Skeletal muscle tissue (tissue), 4 donors: ENCODE measurements around the gene CDC5L. TPM values are rescaled to one million over a fixed set of nuclear protein-coding genes. Genes with fewer than 3 reads are reported as not detected.
A peak's percentile ranks its signal among the peaks of the same experiment; 100 is the strongest.

Experiments used
- H3K27ac ChIP-seq: one replicate; pipeline ENCODE4 v1.7.0; 2013; ENCODE audit warnings: mild to moderate bottlenecking, low read depth, low read length, inconsistent platforms
- H3K27me3 ChIP-seq, 3 donors: one replicate each; pipeline ENCODE4 v1.7.0; 2013; ENCODE audit warnings: low read length in 3 of 3; ENCODE audit not compliant: control insufficient read depth in 3 of 3, insufficient read depth in 3 of 3
- H3K36me3 ChIP-seq, 3 donors: one replicate each; pipeline ENCODE4 v1.7.0; 2013; ENCODE audit warnings: low read length in 3 of 3; ENCODE audit not compliant: control insufficient read depth in 3 of 3, insufficient read depth in 3 of 3
- H3K4me1 ChIP-seq, 3 donors: one replicate each; pipeline ENCODE4 v1.7.0; 2013; ENCODE audit warnings: low read length in 3 of 3, mild to moderate bottlenecking in 3 of 3; ENCODE audit not compliant: control insufficient read depth in 3 of 3, insufficient read depth in 3 of 3
- H3K4me3 ChIP-seq, 3 donors: one replicate each; pipeline ENCODE4 v1.7.0; 2013; ENCODE audit warnings: low read length in 3 of 3
- H3K9ac ChIP-seq, 3 donors: one replicate each; pipeline ENCODE4 v1.7.0; 2013; ENCODE audit warnings: low read length in 3 of 3, mild to moderate bottlenecking in 3 of 3, moderate library complexity in 2 of 3, low read depth in 1 of 3
- H3K9me3 ChIP-seq, 3 donors: one replicate each; pipeline ENCODE4 v1.7.0; 2013; ENCODE audit warnings: low read length in 3 of 3; ENCODE audit not compliant: control insufficient read depth in 3 of 3
- total RNA-seq: library from RNA; depleted of rRNA; stranded (reverse); fragments of >200 nt; gene quantifications from one replicate; pipeline ENCODE4 v1.2.3, GENCODE V29; 2014
- donor health status: Osteomylitis.

The CDC5L gene
- total RNA-seq, 1 donor from 2014 or later: 19.3 TPM

- no peaks in the 10 kb centered on the region for H3K27me3 ChIP-seq
- peak overlapping the region; percentile 28 to 94 (median 73) for H3K4me3 ChIP-seq
- H3K9ac ChIP-seq: peak overlapping the region in 1 of 3 donors; percentile 95
- H3K27ac ChIP-seq: no peak overlapping the region
- H3K4me1 ChIP-seq: peaks cover 21 to 35% (median 25%) of the 10 kb centered on the region in 3 donors
- no peaks in the 10 kb centered on the region for H3K9me3 ChIP-seq
- peaks cover 18 to 27% (median 23%) of the 10 kb centered on the region in 3 donors for H3K36me3 ChIP-seq
Measured at GRCh38 chr6:44388887-44389286, 1.4 kb downstream of the CDC5L start.

DNA sequence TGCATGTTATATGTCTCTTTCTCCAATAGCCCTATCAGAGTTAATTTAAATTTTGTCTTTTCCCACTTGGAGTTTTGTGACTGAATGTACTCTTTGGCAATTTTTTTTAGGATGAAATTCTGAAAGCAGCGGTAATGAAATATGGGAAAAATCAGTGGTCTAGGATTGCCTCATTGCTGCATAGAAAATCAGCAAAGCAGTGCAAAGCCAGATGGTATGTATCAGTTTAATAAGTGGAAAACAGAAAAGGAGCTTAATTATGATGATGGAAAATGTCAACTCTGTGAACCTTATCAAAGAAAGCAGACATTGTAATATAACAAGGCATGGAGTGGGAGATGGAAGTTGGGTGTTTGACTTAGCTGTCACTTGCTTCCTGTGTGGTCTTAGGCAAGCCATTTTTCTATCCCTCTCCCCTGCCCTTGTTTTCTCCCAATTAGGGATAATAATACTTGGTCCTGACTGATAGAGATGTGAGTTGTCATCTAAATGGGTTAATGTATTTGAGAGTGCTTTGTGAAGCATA lies 2.7 kb downstream of the CDC5L start:
- H3K27me3 ChIP-seq: no peaks in the 10 kb centered on the region
- no peaks in the 10 kb centered on the region for H3K9me3 ChIP-seq
- H3K36me3 ChIP-seq: peaks cover 27 to 37% (median 34%) of the 10 kb centered on the region in 3 donors
- H3K4me3 ChIP-seq: no peak overlapping the region
- H3K27ac ChIP-seq: no peak overlapping the region
- H3K9ac ChIP-seq: peak overlapping the region in 1 of 3 donors; percentile 7
- H3K4me1 ChIP-seq: peaks cover 21 to 35% (median 26%) of the 10 kb centered on the region in 3 donors

GRCh38 chr6:44395501-44395900 lies 8.0 kb downstream of the CDC5L start:
- no peak overlapping the region for H3K27ac ChIP-seq
- no peak overlapping the region for H3K4me3 ChIP-seq
- peaks cover 17 to 24% (median 17%) of the 10 kb centered on the region in 3 donors for H3K4me1 ChIP-seq
- H3K9me3 ChIP-seq: no peaks in the 10 kb centered on the region
- no peaks in the 10 kb centered on the region for H3K27me3 ChIP-seq
- peak overlapping the region in 1 of 3 donors; percentile 28 for H3K9ac ChIP-seq
- H3K36me3 ChIP-seq: peaks cover 45 to 64% (median 54%) of the 10 kb centered on the region in 3 donors

- no peak overlapping the region for H3K27ac ChIP-seq
- H3K9ac ChIP-seq: no peak overlapping the region
- peaks cover 41 to 58% (median 54%) of the 10 kb centered on the region in 3 donors for H3K36me3 ChIP-seq
Measured at GRCh38 chr6:44396968-44397367, 9.5 kb downstream of the CDC5L start.

DNA sequence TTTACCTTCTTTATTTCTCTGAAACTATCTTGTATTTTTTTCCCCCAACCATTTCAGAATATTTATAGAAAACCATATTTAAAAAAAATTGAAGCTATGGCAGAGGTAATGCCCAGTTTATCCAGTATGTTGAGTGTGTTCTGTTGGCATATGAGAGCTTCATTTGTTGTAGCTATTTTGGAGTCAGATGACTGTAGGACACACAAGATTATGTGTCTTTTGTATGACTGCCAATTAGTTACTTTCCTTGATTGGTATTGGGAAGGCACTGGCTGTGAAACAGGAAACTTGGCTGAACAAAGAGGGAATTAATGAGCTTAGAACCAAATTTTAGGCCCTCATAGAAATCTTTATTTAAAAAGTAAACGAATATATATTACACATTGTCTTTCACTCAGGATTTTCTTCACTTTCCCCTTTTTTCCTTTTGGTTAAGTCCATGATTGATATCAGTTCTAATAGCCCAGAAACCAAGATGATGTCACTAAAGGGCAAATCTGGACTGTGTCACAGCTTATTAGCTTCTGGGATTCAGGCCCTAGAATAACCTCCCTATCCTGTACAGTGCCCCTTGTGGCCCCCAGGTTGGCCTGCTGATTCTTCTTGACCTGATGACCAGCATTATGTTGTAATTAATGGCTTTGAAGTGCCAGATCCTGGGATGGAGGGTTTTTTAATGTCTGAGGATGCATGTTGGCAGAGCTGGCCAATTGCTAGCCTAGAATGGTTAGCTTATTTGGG lies 10.1 kb downstream of the CDC5L start:
- Histone ChIP-seq H3K4me1 (peaks cover 20 to 33% (median 26%) of the 10 kb centered on the region in 3 donors), H3K9ac (no peak overlapping the region), H3K27ac (no peak overlapping the region), H3K4me3 (no peak overlapping the region), H3K27me3 (no peaks in the 10 kb centered on the region), H3K9me3 (no peaks in the 10 kb centered on the region), H3K36me3 (peaks cover 38 to 52% (median 48%) of the 10 kb centered on the region in 3 donors)

More at GRCh38 chr6:44396968-44397367, 9.5 kb downstream of the CDC5L start:
- Histone ChIP-seq H3K4me1 (peaks cover 20 to 33% (median 26%) of the 10 kb centered on the region in 3 donors), H3K9me3 (no peaks in the 10 kb centered on the region), H3K4me3 (no peak overlapping the region), H3K27me3 (no peaks in the 10 kb centered on the region)

DNA sequence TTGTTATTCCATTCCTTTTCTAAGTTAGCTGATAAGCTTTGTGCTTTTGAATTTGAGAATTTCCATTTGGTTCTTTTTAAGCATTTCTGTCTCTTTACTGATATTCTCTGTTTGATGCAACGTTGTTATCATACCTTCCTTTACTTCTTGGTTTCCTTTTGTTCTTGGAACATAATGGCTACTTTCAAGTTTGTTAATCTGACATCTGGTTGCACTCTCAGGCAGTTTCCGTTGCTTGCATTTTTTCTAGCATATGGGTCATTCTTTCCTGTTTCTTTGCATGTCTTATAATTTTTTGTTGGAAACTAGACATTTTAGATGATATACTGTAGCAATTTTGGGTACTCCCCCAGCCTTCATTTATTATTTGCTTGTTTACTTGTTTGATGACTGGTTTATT lies 12.5 kb downstream of the CDC5L start:
- H3K36me3 ChIP-seq: peaks cover 27 to 43% (median 40%) of the 10 kb centered on the region in 3 donors
- H3K27ac ChIP-seq: no peak overlapping the region
- no peaks in the 10 kb centered on the region for H3K27me3 ChIP-seq
- peaks cover 20 to 33% (median 26%) of the 10 kb centered on the region in 3 donors for H3K4me1 ChIP-seq
- H3K9ac ChIP-seq: no peak overlapping the region
- H3K9me3 ChIP-seq: no peaks in the 10 kb centered on the region
- H3K4me3 ChIP-seq: no peak overlapping the region

DNA sequence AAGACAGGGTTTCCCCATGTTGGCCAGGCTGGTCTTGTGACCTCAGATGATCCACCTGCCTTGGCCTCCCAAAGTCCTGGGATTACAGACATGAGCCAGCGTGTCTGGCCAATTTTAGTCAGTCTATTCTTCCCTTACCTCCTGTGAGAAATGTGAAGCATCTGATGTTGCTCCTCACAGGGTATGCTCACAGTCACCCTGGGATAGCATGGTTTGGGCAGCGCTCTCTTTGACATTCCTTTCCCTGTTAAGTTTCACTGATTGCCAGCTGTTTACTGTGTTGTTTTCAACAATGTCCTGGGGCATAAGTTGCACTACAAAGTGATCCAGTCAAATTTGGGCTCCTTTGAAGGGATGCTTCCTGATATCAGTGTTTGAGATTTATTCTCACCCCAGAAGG lies 13.1 kb downstream of the CDC5L start:
- Histone ChIP-seq H3K9me3 (no peaks in the 10 kb centered on the region), H3K36me3 (peaks cover 25 to 38% (median 38%) of the 10 kb centered on the region in 3 donors), H3K9ac (peak overlapping the region in 1 of 3 donors; percentile 28), H3K27ac (peak overlapping the region; percentile 15), H3K4me1 (peaks cover 20 to 31% (median 26%) of the 10 kb centered on the region in 3 donors), H3K4me3 (no peak overlapping the region), H3K27me3 (no peaks in the 10 kb centered on the region)

GRCh38 chr6:44401138-44401537 lies 13.6 kb downstream of the CDC5L start:
- H3K27ac ChIP-seq: peak overlapping the region; percentile 15
- peak overlapping the region in 1 of 3 donors; percentile 28 for H3K9ac ChIP-seq
- H3K4me3 ChIP-seq: no peak overlapping the region
- no peaks in the 10 kb centered on the region for H3K9me3 ChIP-seq
- H3K4me1 ChIP-seq: peaks cover 20 to 31% (median 26%) of the 10 kb centered on the region in 3 donors
- no peaks in the 10 kb centered on the region for H3K27me3 ChIP-seq
- peaks cover 23 to 35% (median 34%) of the 10 kb centered on the region in 3 donors for H3K36me3 ChIP-seq

DNA sequence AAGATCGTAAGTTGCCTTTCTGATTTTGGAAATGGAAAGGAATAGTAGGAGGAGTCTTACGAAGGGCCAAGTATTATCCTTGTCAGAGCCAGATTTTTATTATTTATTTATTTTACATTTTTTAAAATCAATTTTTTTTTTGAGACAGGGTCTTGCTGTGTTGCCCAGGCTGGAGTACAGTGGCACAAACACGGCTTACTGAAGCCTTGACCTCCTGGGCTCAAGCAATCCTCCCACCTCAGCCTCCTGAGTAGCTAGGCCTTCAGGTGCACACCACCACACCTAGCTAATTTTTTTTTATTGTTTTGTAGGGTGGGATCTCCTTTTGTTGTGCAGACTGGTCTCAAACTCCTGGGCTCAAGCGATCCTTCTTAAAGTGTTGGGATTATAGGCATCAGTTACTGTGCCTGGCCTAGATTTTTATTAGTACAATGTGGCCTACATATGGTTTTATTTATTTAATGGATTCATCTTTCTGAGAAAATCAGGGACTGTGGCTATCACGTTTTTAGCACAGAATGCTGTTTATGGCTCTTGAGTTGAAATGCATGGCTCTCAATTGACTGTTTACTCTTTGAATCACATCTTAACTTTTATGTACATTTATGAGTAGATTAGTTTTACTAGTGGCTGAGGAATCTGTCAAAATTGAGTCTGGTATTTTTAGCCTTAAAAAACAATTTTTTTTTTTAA lies 16.7 kb downstream of the CDC5L start:
- H3K9me3 ChIP-seq: no peaks in the 10 kb centered on the region
- H3K9ac ChIP-seq: no peak overlapping the region
- H3K27me3 ChIP-seq: no peaks in the 10 kb centered on the region
- no peak overlapping the region for H3K4me3 ChIP-seq
- no peak overlapping the region for H3K27ac ChIP-seq
- peaks cover 24 to 47% (median 42%) of the 10 kb centered on the region in 3 donors for H3K36me3 ChIP-seq
- peaks cover 8 to 14% (median 11%) of the 10 kb centered on the region in 3 donors for H3K4me1 ChIP-seq
